H9 (cell line): Measurements from ENCODE around the gene MICAL2. TPM values are rescaled to one million over a fixed set of nuclear protein-coding genes. Genes with fewer than 3 reads are reported as not detected.

ENCODE experiments used
- DNase-seq: peaks from one replicate; pipeline ENCODE4 v3.0.0-alpha.2; 2017
- H2AFZ ChIP-seq: one replicate; pipeline ENCODE4 v1.6.1; 2013; ENCODE audit warnings: mild to moderate bottlenecking, low read length, control low read depth, moderate library complexity
- H2AK5ac ChIP-seq: 2 replicates; pipeline ENCODE4 v1.6.1; 2013; ENCODE audit warnings: low read length, control low read depth, mixed read lengths; ENCODE audit not compliant: insufficient read length
- H2BK120ac ChIP-seq: one replicate; pipeline ENCODE4 v1.6.1; 2013; ENCODE audit warnings: low read depth, mild to moderate bottlenecking, low read length, control low read depth, inconsistent platforms; ENCODE audit not compliant: poor library complexity, severe bottlenecking
- H2BK12ac ChIP-seq: 2 replicates; pipeline ENCODE4 v1.6.1; 2013; ENCODE audit warnings: low read length, control low read depth, mixed read lengths, low read depth; ENCODE audit not compliant: insufficient read length
- H2BK15ac ChIP-seq: 2 replicates; pipeline ENCODE4 v1.6.1; 2013; ENCODE audit warnings: low read depth, low read length, control low read depth
- H2BK20ac ChIP-seq: one replicate; pipeline ENCODE4 v1.6.1; 2013; ENCODE audit warnings: low read depth, mild to moderate bottlenecking, low read length, control low read depth, inconsistent platforms; ENCODE audit not compliant: poor library complexity, severe bottlenecking
- H2BK5ac ChIP-seq: 2 replicates; pipeline ENCODE4 v1.6.1; 2013; ENCODE audit warnings: low read length, control low read depth, mixed read lengths; ENCODE audit not compliant: insufficient read length
- H3K14ac ChIP-seq: 2 replicates; pipeline ENCODE4 v1.6.1; 2013; ENCODE audit warnings: low read length, control low read depth; ENCODE audit not compliant: insufficient read depth
- H3K18ac ChIP-seq: 2 replicates; pipeline ENCODE4 v1.6.1; 2013; ENCODE audit warnings: low read depth, mild to moderate bottlenecking, mixed read lengths, low read length, control low read depth; ENCODE audit not compliant: insufficient read length
- H3K23ac ChIP-seq: 2 replicates; pipeline ENCODE4 v1.6.1; 2013; ENCODE audit warnings: low read length, control low read depth, mixed read lengths, low read depth; ENCODE audit not compliant: insufficient read length
- H3K23me2 ChIP-seq: 2 replicates; pipeline ENCODE4 v1.6.1; 2013; ENCODE audit warnings: low read depth, mild to moderate bottlenecking, mixed read lengths, low read length, control low read depth; ENCODE audit not compliant: insufficient read length, poor library complexity, severe bottlenecking
- H3K27ac ChIP-seq: 2 replicates; pipeline ENCODE4 v1.5.1; 2013; ENCODE audit warnings: low read length, control low read depth, mixed read lengths, low read depth; ENCODE audit not compliant: insufficient read length
- H3K27me3 ChIP-seq: 2 replicates; pipeline ENCODE4 v1.6.1; 2013; ENCODE audit warnings: low read length, control low read depth, inconsistent platforms; ENCODE audit not compliant: insufficient read depth
- H3K4ac ChIP-seq: 2 replicates; pipeline ENCODE4 v1.6.1; 2013; ENCODE audit warnings: low read depth, mild to moderate bottlenecking, control low read depth, inconsistent platforms, low read length, moderate library complexity
- H3K4me1 ChIP-seq: 2 replicates; pipeline ENCODE4 v1.6.1; 2013; ENCODE audit warnings: low read length, control low read depth, inconsistent platforms; ENCODE audit not compliant: insufficient read depth
- H3K4me2 ChIP-seq: 2 replicates; pipeline ENCODE4 v1.6.1; 2013; ENCODE audit warnings: low read length, control low read depth, mixed read lengths; ENCODE audit not compliant: insufficient read length, insufficient read depth
- H3K56ac ChIP-seq: 2 replicates; pipeline ENCODE4 v1.6.1; 2013; ENCODE audit warnings: low read depth, mild to moderate bottlenecking, mixed read lengths, low read length, control low read depth; ENCODE audit not compliant: insufficient read length
- H3K79me1 ChIP-seq: 2 replicates; pipeline ENCODE4 v1.6.1; 2013; ENCODE audit warnings: low read depth, mild to moderate bottlenecking, moderate library complexity, low read length, control low read depth, inconsistent platforms; ENCODE audit not compliant: insufficient read depth, poor library complexity, severe bottlenecking
- H3K79me2 ChIP-seq: 2 replicates; pipeline ENCODE4 v1.6.1; 2013; ENCODE audit warnings: low read length, control low read depth, inconsistent platforms; ENCODE audit not compliant: insufficient read depth
- H3K9ac ChIP-seq: 2 replicates; pipeline ENCODE4 v1.6.1; 2013; ENCODE audit warnings: low read length, control low read depth, mixed read lengths; ENCODE audit not compliant: insufficient read length; ENCODE audit errors: extremely low read depth
- H3K9me3 ChIP-seq: one replicate; pipeline ENCODE4 v1.6.1; 2013; ENCODE audit warnings: low read depth, low read length, inconsistent platforms; ENCODE audit not compliant: control insufficient read depth
- H3T11ph ChIP-seq: one replicate; pipeline ENCODE4 v1.6.1; 2013; ENCODE audit warnings: mild to moderate bottlenecking, low read length, control low read depth, inconsistent platforms
- H4K20me1 ChIP-seq: one replicate; pipeline ENCODE4 v1.6.1; 2013; ENCODE audit not compliant: control insufficient read depth, insufficient read length, insufficient read depth
- H4K5ac ChIP-seq: 2 replicates; pipeline ENCODE4 v1.6.1; 2013; ENCODE audit warnings: low read depth, mild to moderate bottlenecking, mixed read lengths, low read length, control low read depth; ENCODE audit not compliant: insufficient read length
- H4K8ac ChIP-seq: replicated peaks from 2 replicates; pipeline ENCODE4 v1.6.1; 2013; ENCODE audit warnings: low read length, control low read depth, mixed read lengths, low read depth; ENCODE audit not compliant: insufficient read length
- H4K91ac ChIP-seq: 2 replicates; pipeline ENCODE4 v1.6.1; 2013; ENCODE audit warnings: low read depth, mild to moderate bottlenecking, moderate library complexity, mixed read lengths, low read length, control low read depth; ENCODE audit not compliant: insufficient read length
- H3K27ac Mint-ChIP-seq, 3 experiments: 2 replicates in 2 of 3; 3 replicates in 1 of 3; pipeline ENCODE4 v1.8.0; 2020 to 2021; ENCODE audit warnings: mixed read lengths in 3 of 3, mild to moderate bottlenecking in 1 of 3, moderate library complexity in 1 of 3
- H3K27me3 Mint-ChIP-seq: 2 replicates; pipeline ENCODE4 v1.8.0; 2021; ENCODE audit warnings: low read depth, mild to moderate bottlenecking, moderate library complexity, mixed read lengths
- H3K36me3 Mint-ChIP-seq, 3 experiments: 2 replicates in 2 of 3; 3 replicates in 1 of 3; pipeline ENCODE4 v1.8.0; 2020 to 2021; ENCODE audit warnings: low read depth in 3 of 3, mixed read lengths in 3 of 3; ENCODE audit not compliant: insufficient read depth in 1 of 3
- H3K4me1 Mint-ChIP-seq, 2 experiments: 2 replicates each; pipeline ENCODE4 v1.8.0; 2020; ENCODE audit warnings: mixed read lengths in 2 of 2
- H3K4me3 Mint-ChIP-seq, 2 experiments: 2 replicates in 1 of 2; 3 replicates in 1 of 2; pipeline ENCODE4 v1.8.0; 2020 to 2021; ENCODE audit warnings: mild to moderate bottlenecking in 2 of 2, mixed read lengths in 2 of 2, moderate library complexity in 1 of 2
- H3K9me3 Mint-ChIP-seq, 2 experiments: 2 replicates in 1 of 2; 3 replicates in 1 of 2; pipeline ENCODE4 v1.8.0; 2020; ENCODE audit warnings: mild to moderate bottlenecking in 2 of 2, mixed read lengths in 2 of 2, moderate library complexity in 1 of 2
- WGBS: extraction: QIAGEN DNeasy Blood & Tissue Kit; methylation state at CpG from one replicate; pipeline ENCODE4 v1.1.7; 2013; ENCODE audit warnings: missing lambda C conversion rate, low lambda C conversion rate, mixed read lengths; ENCODE audit not compliant: insufficient read length; ENCODE audit errors: extremely low coverage; 5-methylcytosine and 5-hydroxymethylcytosine counted together
- total RNA-seq: library from RNA; stranded (reverse); gene quantifications from 2 replicates; pipeline ENCODE4 v1.2.1, GENCODE V29; 2021
- TF ChIP-seq, protein P1 (sequence below): fragments of 200-600 bp; sonication (generic); conservative IDR thresholded peaks from 3 replicates; pipeline ENCODE4 v1.8.0; 2021; ENCODE audit warnings: antibody characterized with exemption, mild to moderate bottlenecking

MICAL2 gene
- total RNA-seq, 1 experiment from 2014 or later: 4.7 TPM

DNA sequence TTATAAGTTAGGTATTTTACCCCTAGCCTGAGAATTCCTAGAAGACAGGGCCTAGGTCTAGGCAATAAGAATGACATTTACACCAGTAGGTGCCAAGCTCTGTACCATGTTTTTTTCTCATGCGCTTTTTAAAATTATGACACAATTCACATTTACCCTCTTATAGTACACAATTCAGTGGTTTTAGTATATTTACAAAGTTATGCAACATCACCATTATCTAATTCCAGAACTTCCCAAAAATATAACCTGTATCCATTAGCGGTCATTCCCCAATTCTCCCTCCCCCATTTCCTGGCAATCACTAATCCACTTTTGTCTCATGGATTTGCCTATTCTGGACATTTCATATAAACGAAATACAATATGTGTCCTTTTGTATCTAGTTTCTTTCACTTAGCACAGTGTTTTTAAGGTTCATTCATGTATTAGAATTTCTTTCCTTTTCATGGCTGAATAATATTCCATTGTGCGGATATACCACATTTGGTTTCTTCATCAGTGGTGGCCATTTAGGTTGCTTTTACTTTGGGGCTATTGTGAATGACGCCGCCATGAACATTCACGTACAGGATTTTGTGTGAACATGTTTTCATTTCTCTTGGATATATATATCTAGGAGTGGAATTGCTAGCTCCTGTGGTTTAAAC lies 92.4 kb downstream of the MICAL2 start:
- peaks cover 0 to under 1% of the 10 kb centered on the region in 2 experiments; a peak in 1 of 4 replicates for H3K4me1 Mint-ChIP-seq
- peaks cover 0 to 3% of the 10 kb centered on the region in 2 experiments; a peak in 1 of 5 replicates for H3K9me3 Mint-ChIP-seq
- no peak overlapping the region for H3K4me3 Mint-ChIP-seq
- no peak overlapping the region for H2BK15ac ChIP-seq
- no peak overlapping the region for H2BK5ac ChIP-seq
- H2AFZ ChIP-seq: no peak overlapping the region
- H3K14ac ChIP-seq: no peak overlapping the region
- H4K20me1 ChIP-seq: no peaks in the 10 kb centered on the region
- no peak overlapping the region for H3T11ph ChIP-seq
- H3K79me1 ChIP-seq: no peaks in the 10 kb centered on the region
- H3K23me2 ChIP-seq: no peaks in the 10 kb centered on the region
- no peak overlapping the region for H3K27ac ChIP-seq
- TF ChIP-seq, protein P1, sequence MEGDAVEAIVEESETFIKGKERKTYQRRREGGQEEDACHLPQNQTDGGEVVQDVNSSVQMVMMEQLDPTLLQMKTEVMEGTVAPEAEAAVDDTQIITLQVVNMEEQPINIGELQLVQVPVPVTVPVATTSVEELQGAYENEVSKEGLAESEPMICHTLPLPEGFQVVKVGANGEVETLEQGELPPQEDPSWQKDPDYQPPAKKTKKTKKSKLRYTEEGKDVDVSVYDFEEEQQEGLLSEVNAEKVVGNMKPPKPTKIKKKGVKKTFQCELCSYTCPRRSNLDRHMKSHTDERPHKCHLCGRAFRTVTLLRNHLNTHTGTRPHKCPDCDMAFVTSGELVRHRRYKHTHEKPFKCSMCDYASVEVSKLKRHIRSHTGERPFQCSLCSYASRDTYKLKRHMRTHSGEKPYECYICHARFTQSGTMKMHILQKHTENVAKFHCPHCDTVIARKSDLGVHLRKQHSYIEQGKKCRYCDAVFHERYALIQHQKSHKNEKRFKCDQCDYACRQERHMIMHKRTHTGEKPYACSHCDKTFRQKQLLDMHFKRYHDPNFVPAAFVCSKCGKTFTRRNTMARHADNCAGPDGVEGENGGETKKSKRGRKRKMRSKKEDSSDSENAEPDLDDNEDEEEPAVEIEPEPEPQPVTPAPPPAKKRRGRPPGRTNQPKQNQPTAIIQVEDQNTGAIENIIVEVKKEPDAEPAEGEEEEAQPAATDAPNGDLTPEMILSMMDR: no peak
- H3K56ac ChIP-seq: no peak overlapping the region
- WGBS: no CpG with 5 or more reads among the region's 7 CpGs
- H4K8ac ChIP-seq: no peak overlapping the region
- H3K9ac ChIP-seq: no peak overlapping the region
- no peaks in the 10 kb centered on the region for H3K9me3 ChIP-seq
- no peak overlapping the region for H4K5ac ChIP-seq
- H2BK120ac ChIP-seq: no peak overlapping the region
- no peak overlapping the region for H4K91ac ChIP-seq
- no peak overlapping the region for H3K27ac Mint-ChIP-seq
- no peaks in the 10 kb centered on the region for H3K79me2 ChIP-seq
- H3K23ac ChIP-seq: no peak overlapping the region
- 0 out of 2 replicates have a peak, but pooled peaks cover 2% of the 10 kb centered on the region for H3K27me3 Mint-ChIP-seq
- no peak overlapping the region for H3K18ac ChIP-seq
- no peak overlapping the region for H3K4ac ChIP-seq
- no peaks in the 10 kb centered on the region for H3K36me3 Mint-ChIP-seq
- DNase-seq: no peak
- no peak overlapping the region for H2BK12ac ChIP-seq
- no peak overlapping the region for H2BK20ac ChIP-seq
- H3K4me1 ChIP-seq: no peaks in the 10 kb centered on the region
- H2AK5ac ChIP-seq: no peak overlapping the region
- H3K4me2 ChIP-seq: no peak overlapping the region
- H3K27me3 ChIP-seq: no peaks in the 10 kb centered on the region
